Measurements from ENCODE around the gene POLR2I.
"Not testable (repeated sequence)": the region's sequence is repeated elsewhere in the genome, so short reads cannot be mapped to it uniquely, and the experiment has no call there.

POLR2I gene

DNA sequence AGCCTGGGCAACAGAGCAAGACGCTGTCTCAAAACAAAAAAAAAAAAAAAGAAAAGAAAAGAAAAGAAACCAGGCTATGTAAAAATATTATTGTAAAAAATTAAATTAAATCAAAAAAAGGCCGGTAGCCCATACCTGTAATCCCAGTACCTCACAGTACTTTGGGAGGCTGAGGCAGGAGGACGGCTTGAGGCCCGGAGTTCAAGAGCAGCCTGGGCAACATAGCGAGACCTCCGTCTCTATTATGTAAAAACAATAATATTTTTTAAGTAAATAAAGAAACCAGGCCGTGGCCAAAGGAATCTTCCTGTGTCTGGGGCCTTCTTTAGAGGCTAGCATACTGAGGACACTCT is 24.4 kb upstream of the POLR2I start:
- intact Hi-C loops (cut with DNase I): no loop called here

DNA sequence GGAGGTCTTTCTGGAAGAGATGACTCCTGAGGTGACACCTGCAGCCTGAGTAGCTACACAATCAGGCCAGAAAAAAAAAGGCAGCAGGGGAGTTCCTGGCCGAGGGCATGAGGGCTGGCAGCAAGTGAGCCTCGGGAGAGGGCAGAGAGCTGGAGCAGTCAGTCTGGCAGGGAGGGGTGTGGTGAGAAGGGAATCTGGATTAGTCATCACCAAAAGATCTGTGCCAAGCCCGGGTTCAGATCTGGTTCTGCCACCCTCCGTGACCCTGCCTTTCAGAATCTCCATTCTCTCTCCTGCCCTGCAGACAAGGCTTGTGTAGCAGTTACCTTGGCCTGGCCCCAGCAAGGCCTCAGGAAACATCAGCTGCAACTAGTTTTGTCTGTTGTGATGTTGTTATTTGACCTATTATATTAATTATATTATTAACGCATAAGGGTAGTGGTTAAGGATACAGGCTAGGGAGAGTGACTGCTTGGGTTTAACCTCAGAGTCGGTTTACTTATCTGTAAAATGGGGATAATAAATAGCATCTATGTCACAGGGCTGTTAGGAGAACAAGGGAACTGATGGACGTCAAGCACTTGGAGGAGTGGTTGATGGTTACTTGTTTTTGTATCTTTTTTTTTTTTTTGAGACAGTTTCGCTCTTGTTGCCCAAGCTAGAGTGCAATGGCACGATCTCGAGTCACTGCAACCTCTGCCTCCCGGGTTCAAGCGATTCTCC is 22.4 kb upstream of the POLR2I start:
- intact Hi-C loops (cut with DNase I): no loop called here
- DNase-seq: peak in 19 of 42 donors; percentile 18 to 75 (median 44)

More for the DNA sequence above, 24.4 kb upstream of the POLR2I start:
- DNase-seq: no peak

DNA sequence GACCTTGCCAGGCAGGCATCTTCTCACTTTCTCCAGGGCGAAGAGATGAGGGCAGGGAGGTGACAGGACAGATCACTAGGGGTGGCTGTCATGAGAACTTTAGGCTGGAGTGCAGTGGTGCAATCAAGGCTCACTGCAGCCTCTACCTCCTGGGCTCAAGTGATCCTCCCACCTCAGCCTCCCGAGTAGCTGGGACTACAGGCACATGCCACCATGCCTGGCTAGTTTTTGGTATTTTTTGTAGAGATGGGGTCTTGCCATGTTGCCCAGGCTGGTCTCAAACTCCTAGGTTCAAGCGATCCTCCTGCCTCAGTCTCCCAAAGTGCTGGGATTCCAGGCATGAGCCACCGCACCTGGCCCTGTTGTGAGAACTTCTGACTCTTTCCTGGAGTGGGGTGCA is 20.2 kb upstream of the POLR2I start:
- not testable (repeated sequence) for DNase-seq
- intact Hi-C loops (cut with DNase I): loop anchor here (5.0 kb wide), 1 partner anchor 47 kb away; no protein-coding TSS in a partner anchor

DNA sequence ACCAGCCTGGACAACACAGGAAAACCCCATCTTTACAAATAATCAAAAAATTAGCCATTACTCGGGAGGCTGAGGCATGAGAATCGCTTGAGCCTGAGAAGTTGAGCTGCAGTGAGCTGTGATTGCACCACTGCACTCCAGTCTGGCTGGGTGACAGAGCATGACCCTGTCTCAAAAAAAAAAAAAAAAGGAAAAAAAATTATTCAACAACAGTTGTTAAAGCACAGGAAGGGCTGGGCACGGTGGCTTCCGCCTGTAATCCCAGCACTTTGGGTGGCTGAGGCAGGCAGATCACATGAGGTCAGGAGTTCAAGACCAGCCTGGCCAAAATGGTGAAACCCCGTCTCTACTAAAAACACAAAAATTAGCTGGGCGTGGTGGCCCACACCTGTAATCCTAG is 16.5 kb upstream of the POLR2I start:
- DNase-seq: not testable (repeated sequence)
- intact Hi-C loops (cut with DNase I): loop anchor here (5.0 kb wide), 1 partner anchor 51 kb away; no protein-coding TSS in a partner anchor

DNA sequence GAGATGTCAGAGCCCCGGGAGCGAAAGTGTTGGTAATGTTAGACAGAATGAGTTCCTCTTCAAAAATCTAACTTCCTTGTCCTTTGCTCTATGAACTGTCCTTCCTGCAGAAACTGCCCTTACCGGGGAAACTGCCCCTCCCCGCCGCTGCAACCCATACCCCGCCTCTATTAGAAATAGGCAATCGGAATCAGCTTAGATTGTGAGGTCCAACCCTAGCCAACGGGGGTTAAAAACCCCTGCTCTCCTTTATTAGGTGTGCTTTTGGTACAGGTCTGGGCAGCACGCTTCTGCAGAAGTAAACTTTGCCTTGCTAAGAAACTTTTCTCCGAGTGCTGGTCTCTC is 13.7 kb upstream of the POLR2I start:
- DNase-seq: peak in 3 of 42 donors; percentile 19 to 35 (median 22)
- intact Hi-C loops (cut with DNase I): no loop called here

DNA sequence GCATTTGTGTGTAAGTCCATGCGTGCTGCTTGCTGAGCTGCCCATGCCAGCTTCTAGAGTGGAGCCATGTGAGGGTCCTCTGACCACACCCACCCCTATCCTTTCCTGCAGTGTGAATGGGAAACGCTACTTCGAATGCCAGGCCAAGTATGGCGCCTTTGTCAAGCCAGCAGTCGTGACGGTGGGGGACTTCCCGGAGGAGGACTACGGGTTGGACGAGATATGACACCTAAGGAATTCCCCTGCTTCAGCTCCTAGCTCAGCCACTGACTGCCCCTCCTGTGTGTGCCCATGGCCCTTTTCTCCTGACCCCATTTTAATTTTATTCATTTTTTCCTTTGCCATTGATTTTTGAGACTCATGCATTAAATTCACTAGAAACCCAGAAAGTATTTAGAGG is 10.9 kb upstream of the POLR2I start:
- no peak for DNase-seq
- intact Hi-C loops (cut with DNase I): no loop called here

DNA sequence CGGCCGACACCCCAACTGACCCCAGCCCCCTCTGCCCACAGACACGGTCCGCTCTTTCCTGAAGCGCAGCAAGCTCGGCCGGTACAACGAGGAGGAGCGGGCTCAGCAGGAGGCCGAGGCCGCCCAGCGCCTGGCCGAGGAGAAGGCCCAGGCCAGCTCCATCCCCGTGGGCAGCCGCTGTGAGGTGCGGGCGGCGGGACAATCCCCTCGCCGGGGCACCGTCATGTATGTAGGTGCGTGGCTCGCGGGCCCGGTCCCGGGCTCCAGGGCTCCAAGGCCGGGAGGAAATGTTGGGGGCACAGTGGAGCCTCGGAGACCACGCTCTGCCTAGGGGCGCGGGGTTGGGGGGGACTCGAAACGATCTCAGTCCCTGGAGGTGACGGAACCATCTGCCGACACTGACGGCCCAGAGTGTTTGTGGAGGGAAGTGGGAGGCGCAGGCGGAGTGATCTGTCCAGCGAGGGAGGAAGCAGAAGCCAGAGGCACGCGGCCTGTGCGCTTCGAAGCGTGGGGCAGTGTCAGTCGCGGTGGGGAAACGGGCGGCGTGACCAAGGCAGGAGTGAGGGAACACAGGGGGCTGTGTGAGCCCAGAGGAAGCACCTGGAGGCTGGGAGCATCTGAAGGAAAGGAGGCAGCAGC is 6.9 kb upstream of the POLR2I start:
- DNase-seq: no peak
- intact Hi-C loops (cut with DNase I): no loop called here

DNA sequence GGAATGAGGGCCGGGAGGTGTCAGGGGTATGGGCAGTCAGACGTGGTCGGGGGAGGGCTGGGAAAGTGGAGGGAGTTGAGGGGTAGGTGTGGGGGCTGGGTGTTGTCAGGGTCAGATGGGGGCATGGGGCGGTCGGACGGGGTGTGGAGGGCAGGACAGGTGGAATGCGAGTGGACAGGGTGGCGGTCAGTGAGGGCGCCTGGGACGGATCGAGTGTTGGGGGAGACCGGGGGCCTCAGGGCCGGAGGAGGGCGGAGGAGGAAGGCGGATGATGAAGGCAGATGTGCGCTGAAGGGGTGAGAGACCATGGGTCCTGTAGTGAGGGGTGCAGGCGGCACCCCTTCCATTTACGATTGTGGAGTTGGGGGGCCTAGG is 6.3 kb upstream of the POLR2I start:
- no peak for DNase-seq
- intact Hi-C loops (cut with DNase I): no loop called here

DNA sequence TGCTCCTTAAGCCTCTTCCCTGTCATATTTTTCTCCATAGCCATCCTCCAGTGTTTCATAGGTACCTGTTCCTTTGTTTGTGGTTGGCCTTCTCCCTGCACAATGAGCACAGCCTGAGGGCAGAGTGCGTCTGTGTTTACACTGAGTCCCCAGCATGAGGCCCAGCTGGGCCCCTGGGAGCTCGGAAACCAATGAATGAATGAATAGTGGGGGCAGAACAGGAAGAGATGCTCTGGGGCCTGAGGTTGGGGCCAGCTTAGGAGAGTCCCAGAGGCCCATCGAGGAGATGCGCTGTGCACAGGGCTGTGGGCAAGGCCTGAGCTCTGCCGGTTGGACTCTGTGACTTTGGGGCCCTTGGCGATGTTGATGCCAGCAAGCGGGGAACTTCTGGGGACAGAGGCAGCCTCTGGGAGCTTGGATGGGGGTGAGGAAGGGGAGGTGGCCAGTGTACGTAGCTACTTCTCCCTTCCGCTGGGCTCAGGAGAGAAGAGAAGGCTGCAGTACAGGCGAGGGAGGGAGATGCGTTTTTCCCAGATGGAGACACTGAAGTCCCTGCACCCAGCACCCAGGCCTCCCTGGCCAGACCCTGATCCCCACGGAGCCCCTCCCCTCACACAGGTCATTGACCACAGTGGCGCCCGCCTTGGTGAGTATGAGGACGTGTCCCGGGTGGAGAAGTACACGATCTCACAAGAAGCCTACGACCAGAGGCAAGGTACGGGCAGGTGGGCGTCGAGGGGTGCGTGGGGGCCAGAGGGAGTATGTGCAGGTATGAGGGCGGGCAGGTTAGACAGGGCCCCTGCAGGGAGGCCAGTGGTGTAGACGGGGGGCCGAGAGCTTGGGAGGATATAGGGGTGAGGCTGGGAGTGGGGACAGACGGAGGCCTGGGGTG is 5.7 kb upstream of the POLR2I start:
- no peak for DNase-seq
- intact Hi-C loops (cut with DNase I): no loop called here

DNA sequence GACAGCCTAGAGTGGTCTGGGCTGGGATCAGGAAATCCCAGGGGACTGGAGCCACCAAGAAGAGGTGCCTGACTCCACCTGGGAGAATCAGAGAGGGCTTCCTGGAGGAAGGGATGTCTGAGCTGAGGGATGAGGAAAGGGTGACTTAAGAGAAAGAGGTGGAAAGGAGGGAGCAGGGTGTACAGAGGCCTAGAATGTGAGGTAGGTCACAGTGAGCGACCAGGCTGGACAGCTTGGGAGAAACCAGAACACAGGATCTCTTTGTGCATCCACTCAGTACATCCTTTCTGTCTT is 1.6 kb upstream of the POLR2I start:
- intact Hi-C loops (cut with DNase I): no loop called here
- DNase-seq: no peak

DNA sequence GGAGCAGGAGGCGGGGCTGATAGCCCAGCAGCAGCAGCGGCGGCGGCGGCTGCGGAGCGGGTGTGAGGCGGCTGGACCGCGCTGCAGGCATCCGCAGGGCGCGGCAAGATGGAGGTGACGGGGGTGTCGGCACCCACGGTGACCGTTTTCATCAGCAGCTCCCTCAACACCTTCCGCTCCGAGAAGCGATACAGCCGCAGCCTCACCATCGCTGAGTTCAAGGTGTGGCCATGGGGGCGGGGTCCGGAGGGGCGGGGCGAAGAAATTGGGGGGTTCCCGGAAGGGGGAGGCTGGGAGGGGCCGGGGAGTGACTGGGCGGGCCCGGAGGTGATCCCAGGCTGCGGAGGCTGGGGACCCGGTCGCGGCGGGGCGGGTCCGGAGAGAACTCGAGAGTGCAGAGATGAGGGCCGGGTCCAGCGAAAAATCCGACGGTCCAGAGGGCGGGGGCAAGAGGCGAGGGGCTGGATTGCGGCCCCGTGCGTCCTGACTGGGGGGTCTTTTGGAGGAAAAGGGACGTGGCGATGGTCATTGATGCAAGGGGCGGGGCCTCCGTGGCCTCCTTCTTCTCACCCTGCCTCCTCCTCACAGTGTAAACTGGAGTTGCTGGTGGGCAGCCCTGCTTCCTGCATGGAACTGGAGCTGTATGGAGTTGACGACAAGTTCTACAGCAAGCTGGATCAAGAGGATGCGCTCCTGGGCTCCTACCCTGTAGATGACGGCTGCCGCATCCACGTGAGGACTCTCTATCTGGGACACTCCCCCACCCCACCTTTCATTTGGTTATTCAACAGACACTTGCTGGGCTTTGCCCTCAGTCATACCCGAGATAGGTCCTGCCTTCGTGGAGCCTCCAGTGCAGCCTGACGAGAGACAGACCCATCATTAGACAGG is 1.0 kb upstream of the POLR2I start, which contains the start of gene TBCB:
TSS of gene TBCB (plus strand) at position 16 of the 891 bp plus-strand sequence. CDS start at position 109, 93 bp downstream.
- intact Hi-C loops (cut with DNase I): loop anchor here (1.0 to 2.0 kb wide), 2 partner anchors 25 to 61 kb away; partner anchors contain the start of genes CAPNS1, THAP8 and WDR62
- peak in 3 of 42 donors; percentile 18 to 57 (median 22) for DNase-seq

DNA sequence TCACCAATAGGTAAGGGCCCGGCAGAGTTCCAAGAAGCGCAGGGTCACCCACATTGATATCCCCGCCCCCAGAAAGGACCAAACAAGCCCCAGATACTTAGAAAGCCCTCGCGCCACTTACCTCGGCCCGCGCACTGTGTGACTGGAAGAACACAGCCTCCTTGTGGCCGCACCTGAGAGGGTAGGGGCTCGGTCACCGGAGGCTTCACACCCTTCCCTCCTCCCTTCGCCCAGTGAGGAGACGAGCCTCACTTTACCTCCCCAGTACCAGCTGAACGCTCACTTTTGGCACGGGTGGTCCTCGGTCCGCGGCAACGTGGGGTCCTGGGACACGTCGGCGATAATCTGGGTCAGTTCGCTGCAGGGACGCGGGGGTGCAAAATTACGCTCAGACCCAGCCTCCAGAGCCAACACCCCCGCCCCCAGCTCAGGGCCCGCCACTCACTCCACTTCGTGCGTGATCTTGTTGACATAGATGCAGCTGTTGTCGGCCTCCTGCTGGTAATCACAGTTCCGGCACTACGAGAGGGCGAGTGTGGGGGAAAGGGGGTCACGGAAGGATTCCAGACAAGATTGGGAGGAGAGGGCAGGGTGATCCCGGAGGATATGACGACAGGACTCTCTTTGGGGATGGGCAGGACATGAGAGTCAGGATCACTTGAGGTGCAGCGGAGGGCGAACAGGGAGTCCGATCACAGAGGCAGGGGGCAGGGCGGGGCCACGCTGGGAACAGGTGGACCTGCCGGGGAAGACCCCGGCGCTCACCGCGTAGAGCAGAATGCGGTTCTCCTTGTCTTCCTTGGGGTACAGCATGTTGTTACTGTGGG is 568 bp downstream of the POLR2I start:
- intact Hi-C loops (cut with DNase I): loop anchor here (2.0 kb wide), 1 partner anchor 59 kb away; the partner anchor contains the start of genes THAP8 and WDR62
- DNase-seq: peak in 31 of 42 donors; percentile 6 to 65 (median 38)

DNA sequence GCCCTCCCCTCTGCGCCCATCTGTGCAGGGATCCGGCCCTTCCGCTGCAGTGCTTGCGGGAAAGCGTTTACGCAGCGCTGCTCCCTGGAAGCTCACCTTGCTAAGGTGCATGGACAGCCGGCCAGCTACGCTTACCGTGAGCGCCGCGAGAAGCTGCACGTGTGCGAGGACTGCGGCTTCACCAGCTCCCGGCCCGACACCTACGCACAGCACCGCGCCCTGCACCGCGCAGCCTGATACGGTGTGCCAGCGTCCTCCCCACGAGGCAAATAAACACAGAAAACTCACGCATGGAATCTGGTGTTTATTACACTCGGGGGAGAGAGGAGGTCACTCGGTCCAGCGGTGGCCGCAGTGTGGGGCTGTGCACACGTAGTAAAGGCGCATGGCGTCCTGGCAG is 1.2 kb downstream of the POLR2I start:
- no peak for DNase-seq
- intact Hi-C loops (cut with DNase I): no loop called here

DNA sequence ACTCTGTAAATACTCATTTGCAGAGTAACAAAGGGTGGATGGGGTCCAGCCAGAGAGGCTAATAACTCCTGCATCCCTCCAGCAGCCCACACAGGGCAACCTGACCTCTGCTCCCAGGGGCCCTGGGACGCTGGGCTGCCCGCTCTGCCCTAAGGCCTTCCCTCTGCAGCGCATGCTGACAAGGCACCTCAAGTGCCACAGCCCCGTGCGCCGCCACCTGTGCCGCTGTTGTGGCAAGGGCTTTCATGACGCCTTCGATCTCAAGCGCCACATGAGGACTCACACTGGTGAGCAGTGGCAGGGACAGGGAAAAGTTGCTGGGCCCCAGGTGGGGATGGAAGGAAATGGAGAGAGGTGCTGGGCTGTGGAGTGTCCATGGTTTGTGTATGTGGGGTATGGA is 2.0 kb downstream of the POLR2I start:
- intact Hi-C loops (cut with DNase I): no loop called here
- no peak for DNase-seq

DNA sequence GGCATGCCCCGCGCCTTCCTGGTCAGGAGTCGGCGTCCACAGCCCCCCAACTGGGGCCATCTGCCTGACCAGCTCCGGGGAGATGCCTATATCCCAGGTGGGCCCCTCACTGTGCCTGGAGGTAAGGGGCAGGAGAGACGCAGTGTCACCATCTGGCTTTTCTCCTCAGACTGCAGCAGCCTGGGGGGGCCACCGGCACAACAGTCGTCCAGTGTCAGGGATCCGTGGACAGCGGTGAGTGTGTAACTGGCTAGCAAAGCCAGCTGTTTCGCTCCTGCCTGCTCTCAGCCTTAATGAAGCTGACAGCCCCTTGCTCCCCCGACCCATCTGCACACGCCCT is 3.5 kb downstream of the POLR2I start:
- intact Hi-C loops (cut with DNase I): no loop called here
- no peak for DNase-seq

DNA sequence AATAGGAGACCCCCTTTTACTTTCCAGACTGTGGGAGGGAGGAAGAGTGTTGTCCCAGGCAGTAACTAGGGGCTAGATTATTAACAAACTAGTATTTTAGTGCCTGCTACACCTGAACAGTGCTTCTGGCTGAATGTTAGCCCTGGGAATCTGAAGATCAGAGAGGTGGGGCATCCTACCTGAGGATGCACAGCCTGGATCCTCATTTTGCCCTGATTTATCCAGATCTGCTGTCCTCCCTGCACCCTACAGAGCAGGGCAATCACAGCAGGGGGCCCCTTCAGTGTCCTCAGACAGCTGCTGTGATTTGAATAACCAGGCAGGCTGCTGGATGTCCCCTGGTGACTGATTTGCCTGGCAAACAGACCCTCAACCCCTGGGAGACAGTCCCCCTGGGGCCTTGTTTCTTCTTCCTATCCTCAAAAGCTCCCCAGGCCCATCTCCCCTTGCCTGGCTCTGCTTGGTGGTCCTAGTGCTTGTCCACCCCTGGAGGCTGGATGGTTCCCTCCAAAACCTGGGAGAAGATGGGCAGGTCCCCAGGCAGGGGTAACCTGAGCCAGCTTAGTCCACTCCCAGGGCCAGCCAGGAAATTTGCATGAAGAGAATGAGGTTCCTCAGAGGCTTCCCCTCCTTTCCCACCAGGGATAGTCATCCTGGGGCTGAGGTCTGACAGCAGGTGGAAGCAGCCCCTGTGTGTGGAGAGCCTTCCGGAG is 4.0 kb downstream of the POLR2I start, which contains the start of gene OVOL3:
TSS of gene OVOL3 (plus strand) at position 657 of the 713 bp plus-strand sequence. CDS start 60 bp downstream, outside the sequence.
- intact Hi-C loops (cut with DNase I): no loop called here
- DNase-seq: no peak

DNA sequence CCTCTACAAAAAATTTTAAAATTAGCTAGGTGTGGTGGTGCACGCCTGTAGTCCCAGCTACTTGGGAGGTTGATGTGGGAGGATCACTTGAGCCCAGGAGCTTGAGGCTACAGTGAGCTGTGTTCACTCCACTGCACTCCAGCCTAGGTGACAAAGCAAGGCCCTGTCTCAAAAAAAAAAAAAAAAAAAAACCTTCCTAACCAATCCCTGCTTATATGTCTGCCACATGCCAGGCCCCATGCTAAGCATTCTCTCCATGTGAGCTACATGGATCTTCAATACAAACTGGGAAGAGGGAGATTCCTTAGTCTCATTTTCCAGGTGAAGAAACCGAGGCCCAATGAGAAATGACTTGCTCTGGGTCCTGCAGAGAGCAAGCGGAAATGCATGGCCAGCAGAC is 6.0 kb downstream of the POLR2I start:
- DNase-seq: no peak
- intact Hi-C loops (cut with DNase I): no loop called here

Measured in head of caudate nucleus (tissue), 42 donors.